HCT116 (cell line): ENCODE data around the gene ZZZ3.

Experiments
- CEBPB ChIP-seq: IDR thresholded peaks from 2 replicates; pipeline ENCODE4 v1.6.1; 2012; ENCODE audit warnings: low read depth
- EGR1 ChIP-seq: IDR thresholded peaks from 2 replicates; pipeline ENCODE4 v1.6.1; 2012; ENCODE audit warnings: low read depth
- EZH2 ChIP-seq: fragments of 200-600 bp; sonication (generic); IDR thresholded peaks from 2 replicates; pipeline ENCODE4 v1.6.1; 2017; ENCODE audit warnings: antibody characterized with exemption, mixed run types
- EZH2phosphoT487 ChIP-seq: fragments of 200-600 bp; IDR thresholded peaks from 2 replicates; pipeline ENCODE4 v1.6.1; 2018; ENCODE audit warnings: antibody characterized with exemption, borderline replicate concordance
- JUND ChIP-seq: IDR thresholded peaks from 2 replicates; pipeline ENCODE4 v1.6.1; 2012
- POLR2A ChIP-seq: IDR thresholded peaks from 2 replicates; pipeline ENCODE4 v1.7.0; 2011; ENCODE audit warnings: borderline replicate concordance; ENCODE audit not compliant: insufficient read depth, insufficient read length; ENCODE audit errors: extremely low read depth
- POLR2AphosphoS5 ChIP-seq: IDR thresholded peaks from 2 replicates; pipeline ENCODE4 v1.6.1; 2011; ENCODE audit warnings: mild to moderate bottlenecking, low read depth, low read length, moderate library complexity
- RAD21 ChIP-seq: IDR thresholded peaks from 2 replicates; pipeline ENCODE4 v1.6.1; 2012; ENCODE audit warnings: low read depth, mild to moderate bottlenecking
- SIN3A ChIP-seq: IDR thresholded peaks from 2 replicates; pipeline ENCODE4 v1.6.1; 2012; ENCODE audit warnings: low read depth
- ZNF274 ChIP-seq: fragments of 200-500 bp; sonication (Bioruptor generic); IDR thresholded peaks from 2 replicates; pipeline ENCODE4 v1.6.1; 2014; ENCODE audit warnings: mild to moderate bottlenecking, low read depth, low read length, inconsistent platforms
- TF ChIP-seq, protein P1 (sequence below), 3 experiments: fragments of 200-600 bp in 1 of 3; sonication (generic) in 1 of 3; IDR thresholded peaks in 2 of 3; conservative IDR thresholded peaks in 1 of 3; 2 replicates each; pipeline ENCODE4 v1.5.1; 2012 to 2017; ENCODE audit warnings: low read depth in 2 of 3, low read length in 2 of 3, antibody characterized with exemption in 1 of 3, borderline replicate concordance in 1 of 3, control low read depth in 1 of 3, mild to moderate bottlenecking in 1 of 3, mixed read lengths in 1 of 3, mixed run types in 1 of 3, moderate library complexity in 1 of 3; ENCODE audit not compliant: insufficient read depth in 1 of 3
- TF ChIP-seq, protein P2 (sequence below): IDR thresholded peaks from 2 replicates; pipeline ENCODE4 v1.6.1; 2012; ENCODE audit warnings: low read depth
- TF ChIP-seq, protein P3 (sequence below): IDR thresholded peaks from 2 replicates; pipeline ENCODE4 v1.6.1; 2012

DNA sequence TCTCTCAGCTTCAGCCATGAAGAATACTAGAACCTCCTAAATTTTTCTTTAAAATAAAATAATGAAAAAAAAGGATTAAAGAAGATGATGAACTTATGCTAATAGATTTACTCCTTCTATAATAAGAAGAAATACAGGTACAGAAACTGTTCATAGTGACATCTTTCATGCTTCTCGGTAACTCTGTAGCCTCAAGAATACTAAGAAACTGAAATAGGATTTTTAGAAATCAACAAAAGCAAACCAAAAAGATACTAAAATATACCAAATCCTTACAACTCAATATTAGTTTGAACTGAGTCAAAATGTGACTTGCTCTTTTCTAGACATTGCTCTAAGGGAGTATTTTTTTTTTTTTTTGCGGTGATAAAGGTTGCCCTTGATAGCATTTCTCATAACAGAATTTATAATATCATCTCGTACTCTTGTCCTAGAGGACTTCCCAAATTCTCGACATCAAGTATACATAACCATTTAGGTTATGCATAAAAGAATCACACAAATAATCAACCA lies 42.8 kb downstream of the ZZZ3 start:
- TF ChIP-seq, protein P1, sequence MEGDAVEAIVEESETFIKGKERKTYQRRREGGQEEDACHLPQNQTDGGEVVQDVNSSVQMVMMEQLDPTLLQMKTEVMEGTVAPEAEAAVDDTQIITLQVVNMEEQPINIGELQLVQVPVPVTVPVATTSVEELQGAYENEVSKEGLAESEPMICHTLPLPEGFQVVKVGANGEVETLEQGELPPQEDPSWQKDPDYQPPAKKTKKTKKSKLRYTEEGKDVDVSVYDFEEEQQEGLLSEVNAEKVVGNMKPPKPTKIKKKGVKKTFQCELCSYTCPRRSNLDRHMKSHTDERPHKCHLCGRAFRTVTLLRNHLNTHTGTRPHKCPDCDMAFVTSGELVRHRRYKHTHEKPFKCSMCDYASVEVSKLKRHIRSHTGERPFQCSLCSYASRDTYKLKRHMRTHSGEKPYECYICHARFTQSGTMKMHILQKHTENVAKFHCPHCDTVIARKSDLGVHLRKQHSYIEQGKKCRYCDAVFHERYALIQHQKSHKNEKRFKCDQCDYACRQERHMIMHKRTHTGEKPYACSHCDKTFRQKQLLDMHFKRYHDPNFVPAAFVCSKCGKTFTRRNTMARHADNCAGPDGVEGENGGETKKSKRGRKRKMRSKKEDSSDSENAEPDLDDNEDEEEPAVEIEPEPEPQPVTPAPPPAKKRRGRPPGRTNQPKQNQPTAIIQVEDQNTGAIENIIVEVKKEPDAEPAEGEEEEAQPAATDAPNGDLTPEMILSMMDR (IDR thresholded peaks at IDR 0.05 in 2 of 3, conservative IDR thresholded peaks at IDR 0.05 in 1 of 3; ENCODE audit: borderline replicate concordance in 1 of 3, insufficient read depth in 1 of 3, low read depth in 2 of 3, low read length in 2 of 3) = no peak
- TF ChIP-seq EGR1 = no peak
- TF ChIP-seq RAD21 = no peak
- no peak for TF ChIP-seq POLR2A
- TF ChIP-seq POLR2AphosphoS5 = no peak
- TF ChIP-seq EZH2 = no peak
- TF ChIP-seq, protein P2, sequence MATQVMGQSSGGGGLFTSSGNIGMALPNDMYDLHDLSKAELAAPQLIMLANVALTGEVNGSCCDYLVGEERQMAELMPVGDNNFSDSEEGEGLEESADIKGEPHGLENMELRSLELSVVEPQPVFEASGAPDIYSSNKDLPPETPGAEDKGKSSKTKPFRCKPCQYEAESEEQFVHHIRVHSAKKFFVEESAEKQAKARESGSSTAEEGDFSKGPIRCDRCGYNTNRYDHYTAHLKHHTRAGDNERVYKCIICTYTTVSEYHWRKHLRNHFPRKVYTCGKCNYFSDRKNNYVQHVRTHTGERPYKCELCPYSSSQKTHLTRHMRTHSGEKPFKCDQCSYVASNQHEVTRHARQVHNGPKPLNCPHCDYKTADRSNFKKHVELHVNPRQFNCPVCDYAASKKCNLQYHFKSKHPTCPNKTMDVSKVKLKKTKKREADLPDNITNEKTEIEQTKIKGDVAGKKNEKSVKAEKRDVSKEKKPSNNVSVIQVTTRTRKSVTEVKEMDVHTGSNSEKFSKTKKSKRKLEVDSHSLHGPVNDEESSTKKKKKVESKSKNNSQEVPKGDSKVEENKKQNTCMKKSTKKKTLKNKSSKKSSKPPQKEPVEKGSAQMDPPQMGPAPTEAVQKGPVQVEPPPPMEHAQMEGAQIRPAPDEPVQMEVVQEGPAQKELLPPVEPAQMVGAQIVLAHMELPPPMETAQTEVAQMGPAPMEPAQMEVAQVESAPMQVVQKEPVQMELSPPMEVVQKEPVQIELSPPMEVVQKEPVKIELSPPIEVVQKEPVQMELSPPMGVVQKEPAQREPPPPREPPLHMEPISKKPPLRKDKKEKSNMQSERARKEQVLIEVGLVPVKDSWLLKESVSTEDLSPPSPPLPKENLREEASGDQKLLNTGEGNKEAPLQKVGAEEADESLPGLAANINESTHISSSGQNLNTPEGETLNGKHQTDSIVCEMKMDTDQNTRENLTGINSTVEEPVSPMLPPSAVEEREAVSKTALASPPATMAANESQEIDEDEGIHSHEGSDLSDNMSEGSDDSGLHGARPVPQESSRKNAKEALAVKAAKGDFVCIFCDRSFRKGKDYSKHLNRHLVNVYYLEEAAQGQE = no peak
- TF ChIP-seq SIN3A = no peak
- no peak for TF ChIP-seq JUND
- TF ChIP-seq ZNF274 = no peak
- TF ChIP-seq, protein P3, sequence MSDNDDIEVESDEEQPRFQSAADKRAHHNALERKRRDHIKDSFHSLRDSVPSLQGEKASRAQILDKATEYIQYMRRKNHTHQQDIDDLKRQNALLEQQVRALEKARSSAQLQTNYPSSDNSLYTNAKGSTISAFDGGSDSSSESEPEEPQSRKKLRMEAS = no peak
- TF ChIP-seq EZH2phosphoT487 = no peak
- no peak for TF ChIP-seq CEBPB
